ENCODE measurements around the gene HYAL2.

HYAL2 gene

DNA sequence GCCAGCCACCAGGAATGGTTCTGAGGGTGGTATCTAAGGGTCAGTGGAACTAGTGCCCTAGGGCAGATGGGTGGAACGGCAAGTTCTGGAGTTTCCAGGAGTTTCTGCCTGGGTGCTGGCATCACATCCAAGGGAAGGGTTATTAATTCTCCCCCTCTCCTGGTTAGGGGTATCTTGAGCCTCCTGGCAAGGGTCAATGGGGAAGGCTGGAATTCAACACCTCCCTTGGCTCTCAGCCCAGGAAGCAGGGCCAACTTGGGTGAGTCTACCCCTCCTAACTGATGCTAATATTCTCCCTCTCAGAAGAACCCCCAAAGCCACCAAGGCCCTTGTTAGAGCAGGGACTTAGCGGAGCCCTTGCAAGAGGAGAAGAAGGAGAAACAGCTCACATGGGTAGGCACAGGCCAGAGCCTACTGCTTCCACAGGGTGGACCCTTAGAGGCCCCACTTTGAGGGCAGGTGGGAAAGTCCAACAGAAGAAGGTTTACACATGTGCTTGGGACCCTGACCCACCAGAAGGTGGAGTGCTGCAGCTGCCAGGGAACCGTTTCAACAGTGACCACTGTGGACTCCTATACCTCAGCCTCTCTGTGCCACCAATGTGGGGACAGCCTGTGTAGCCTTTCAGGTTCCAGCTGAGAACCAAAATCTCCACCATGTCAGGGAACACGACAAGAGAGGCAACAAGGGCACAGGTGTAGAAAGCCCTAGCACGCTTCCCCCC is 33.4 kb upstream of the HYAL2 start:
- TF ChIP-seq, protein P1, sequence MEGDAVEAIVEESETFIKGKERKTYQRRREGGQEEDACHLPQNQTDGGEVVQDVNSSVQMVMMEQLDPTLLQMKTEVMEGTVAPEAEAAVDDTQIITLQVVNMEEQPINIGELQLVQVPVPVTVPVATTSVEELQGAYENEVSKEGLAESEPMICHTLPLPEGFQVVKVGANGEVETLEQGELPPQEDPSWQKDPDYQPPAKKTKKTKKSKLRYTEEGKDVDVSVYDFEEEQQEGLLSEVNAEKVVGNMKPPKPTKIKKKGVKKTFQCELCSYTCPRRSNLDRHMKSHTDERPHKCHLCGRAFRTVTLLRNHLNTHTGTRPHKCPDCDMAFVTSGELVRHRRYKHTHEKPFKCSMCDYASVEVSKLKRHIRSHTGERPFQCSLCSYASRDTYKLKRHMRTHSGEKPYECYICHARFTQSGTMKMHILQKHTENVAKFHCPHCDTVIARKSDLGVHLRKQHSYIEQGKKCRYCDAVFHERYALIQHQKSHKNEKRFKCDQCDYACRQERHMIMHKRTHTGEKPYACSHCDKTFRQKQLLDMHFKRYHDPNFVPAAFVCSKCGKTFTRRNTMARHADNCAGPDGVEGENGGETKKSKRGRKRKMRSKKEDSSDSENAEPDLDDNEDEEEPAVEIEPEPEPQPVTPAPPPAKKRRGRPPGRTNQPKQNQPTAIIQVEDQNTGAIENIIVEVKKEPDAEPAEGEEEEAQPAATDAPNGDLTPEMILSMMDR (IDR thresholded peaks at IDR 0.05; ENCODE audit: low read depth, low read length) = no peak
- peak overlapping the region; percentile 90 for H3K4me3 ChIP-seq (ENCODE audit: low read depth, low read length)

DNA sequence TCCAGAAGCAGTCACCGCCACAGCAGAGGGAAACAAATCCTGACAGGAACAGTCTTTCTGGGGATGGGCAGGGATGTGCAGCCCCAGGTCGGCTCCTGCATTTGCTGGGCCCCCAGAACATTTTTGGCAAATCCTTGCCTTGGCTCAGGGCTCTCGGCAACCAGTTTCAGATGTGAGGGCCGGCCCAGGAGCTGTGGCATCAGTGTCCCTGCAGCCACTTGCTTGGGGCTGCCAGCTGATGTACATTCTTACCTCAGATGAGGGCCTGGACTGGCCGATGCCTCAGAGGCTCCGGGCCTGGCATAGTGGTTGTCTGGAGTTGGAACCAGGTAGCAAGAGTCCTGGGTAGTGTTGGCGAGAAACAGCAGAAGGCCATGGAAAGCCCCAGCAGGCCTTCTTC is 32.3 kb upstream of the HYAL2 start:
- H3K4me3 ChIP-seq (ENCODE audit: low read depth, low read length) = no peak overlapping the region
- TF ChIP-seq, protein P1 (IDR thresholded peaks at IDR 0.05; ENCODE audit: low read depth, low read length) = no peak

DNA sequence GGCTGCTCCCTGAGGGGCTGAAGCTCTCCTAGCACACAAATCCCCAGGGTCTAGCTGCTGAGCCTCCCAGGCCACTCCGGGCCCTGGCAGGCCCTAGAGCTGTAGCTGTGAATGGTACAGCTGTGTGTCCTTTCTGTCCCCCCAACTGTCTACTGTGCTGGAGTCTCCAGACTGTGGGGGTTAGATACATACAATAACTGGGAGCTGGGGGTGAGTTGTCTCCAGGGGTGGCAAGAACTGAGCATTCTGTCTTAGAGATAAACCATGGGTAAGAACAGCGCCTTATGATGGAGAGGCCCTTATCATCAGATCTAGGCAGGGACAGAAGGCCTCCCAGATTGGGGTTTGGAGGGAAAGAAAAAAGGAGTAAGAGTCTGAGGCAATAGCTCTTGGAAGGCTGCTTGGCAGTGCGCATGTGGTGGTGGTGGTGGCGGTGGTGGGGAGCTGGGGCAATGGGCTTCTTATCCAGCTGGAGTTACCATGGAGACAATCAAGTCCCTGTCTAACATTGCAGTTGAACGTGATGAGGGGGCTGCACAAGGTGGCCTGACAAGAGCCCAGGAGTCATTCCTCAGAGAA is 31.7 kb upstream of the HYAL2 start:
- TF ChIP-seq, protein P1 (IDR thresholded peaks at IDR 0.05; ENCODE audit: low read depth, low read length) = no peak
- H3K4me3 ChIP-seq (ENCODE audit: low read depth, low read length) = no peak overlapping the region

DNA sequence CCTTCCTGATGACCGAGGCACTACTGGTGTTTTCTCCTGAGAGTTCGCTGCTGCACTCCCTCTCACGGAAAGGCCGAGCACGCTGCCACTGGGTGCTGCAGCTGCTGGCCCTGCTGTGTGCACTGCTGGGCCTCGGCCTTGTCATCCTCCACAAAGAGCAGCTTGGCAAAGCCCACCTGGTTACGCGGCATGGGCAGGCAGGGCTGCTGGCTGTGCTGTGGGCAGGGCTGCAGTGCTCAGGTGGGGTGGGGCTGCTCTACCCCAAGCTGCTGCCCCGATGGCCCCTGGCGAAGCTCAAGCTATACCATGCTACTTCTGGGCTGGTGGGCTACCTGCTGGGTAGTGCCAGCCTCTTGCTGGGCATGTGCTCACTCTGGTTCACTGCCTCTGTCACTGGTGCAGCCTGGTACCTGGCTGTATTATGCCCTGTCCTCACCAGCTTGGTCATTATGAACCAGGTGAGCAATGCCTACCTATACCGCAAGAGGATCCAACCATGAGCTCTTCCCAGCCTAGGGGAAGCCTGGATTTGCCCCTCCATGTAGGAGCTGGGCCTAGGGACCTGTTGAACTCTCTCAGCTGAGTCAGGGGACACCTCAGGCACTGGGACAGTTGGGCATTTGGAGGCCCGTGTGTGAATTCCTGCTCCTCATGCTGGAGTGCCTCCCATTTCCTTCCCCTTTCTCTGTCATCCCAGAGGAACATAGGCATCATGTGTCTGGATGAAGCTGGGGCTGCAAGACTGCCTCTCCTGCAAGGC is 30.9 kb upstream of the HYAL2 start:
- no peak overlapping the region for H3K4me3 ChIP-seq (ENCODE audit: low read depth, low read length)
- TF ChIP-seq, protein P1 (IDR thresholded peaks at IDR 0.05; ENCODE audit: low read depth, low read length) = no peak

DNA sequence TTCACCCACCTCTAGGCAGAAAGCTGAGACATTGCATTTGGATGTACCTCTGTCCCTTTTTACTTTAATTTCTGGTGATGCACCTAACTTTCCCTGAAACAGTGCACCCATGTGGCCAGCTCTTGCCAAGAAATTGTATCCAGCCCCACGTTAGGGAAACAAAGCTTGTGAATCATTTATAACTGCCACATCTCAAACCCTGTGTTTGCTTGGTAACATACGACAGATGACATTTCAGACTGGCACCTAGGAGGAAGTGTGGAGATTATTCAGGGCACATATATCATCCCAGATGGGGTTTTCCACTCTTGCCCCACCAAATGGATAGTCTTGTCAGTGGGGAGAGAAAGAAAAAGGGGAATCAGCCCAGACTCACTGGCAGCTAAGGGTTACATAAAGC is 30.2 kb upstream of the HYAL2 start:
- TF ChIP-seq, protein P1 (IDR thresholded peaks at IDR 0.05; ENCODE audit: low read depth, low read length) = 0 out of 2 replicates have a peak, but pooled peaks have one; percentile 14

DNA sequence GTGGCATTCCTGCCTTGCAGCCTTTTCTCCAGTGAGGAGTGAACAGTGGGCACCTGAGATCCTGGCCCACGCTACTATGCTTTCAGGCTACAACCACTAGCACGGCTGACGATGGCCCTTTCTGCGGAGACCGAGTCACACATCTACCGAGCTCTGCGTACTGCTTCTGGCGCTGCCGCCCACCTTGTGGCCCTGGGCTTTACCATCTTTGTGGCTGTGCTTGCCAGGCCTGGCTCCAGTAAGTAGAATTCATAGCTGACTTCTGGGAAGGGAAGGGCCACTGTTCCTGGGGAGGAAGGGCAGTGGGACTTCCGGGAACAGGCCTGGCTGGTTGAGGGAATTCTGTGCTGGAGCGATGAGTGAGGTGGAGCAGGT is 28.8 kb upstream of the HYAL2 start:
- H3K4me3 ChIP-seq (ENCODE audit: low read depth, low read length) = peak overlapping the region; percentile 72
- TF ChIP-seq, protein P1 (IDR thresholded peaks at IDR 0.05; ENCODE audit: low read depth, low read length) = no peak

More for the DNA sequence above, 30.2 kb upstream of the HYAL2 start:
- H3K4me3 ChIP-seq (ENCODE audit: low read depth, low read length) = no peak overlapping the region

All from WI38 (cell line).